ENCODE results near the gene PYCR2.

The PYCR2 gene

GRCh38 chr1:225950905-225951497 lies 27.0 kb upstream of the PYCR2 start:
- H3K4me3 ChIP-seq (ENCODE audit: control insufficient read depth, low read depth, low read length), result no peak overlapping the region
- no peak for TF ChIP-seq CTCF (conservative IDR thresholded peaks at IDR 0.05; ENCODE audit: control insufficient read depth, insufficient read depth, low read depth, low read length)
- DNase-seq (ENCODE audit: low read depth), result no peak

- no peak for TF ChIP-seq CTCF (conservative IDR thresholded peaks at IDR 0.05; ENCODE audit: control insufficient read depth, insufficient read depth, low read depth, low read length)
- no peak for DNase-seq (ENCODE audit: low read depth)
- no peak overlapping the region for H3K4me3 ChIP-seq (ENCODE audit: control insufficient read depth, low read depth, low read length)
Measured at GRCh38 chr1:225949041-225949440, 25.0 kb upstream of the PYCR2 start.

GRCh38 chr1:225946803-225947202 lies 22.8 kb upstream of the PYCR2 start:
- no peak for DNase-seq (ENCODE audit: low read depth)

GRCh38 chr1:225946082-225946620 lies 22.1 kb upstream of the PYCR2 start:
- TF ChIP-seq CTCF (conservative IDR thresholded peaks at IDR 0.05; ENCODE audit: control insufficient read depth, insufficient read depth, low read depth, low read length), result no peak
- no peak overlapping the region for H3K4me3 ChIP-seq (ENCODE audit: control insufficient read depth, low read depth, low read length)
- DNase-seq (ENCODE audit: low read depth), result no peak

More at GRCh38 chr1:225946803-225947202, 22.8 kb upstream of the PYCR2 start:
- TF ChIP-seq CTCF (conservative IDR thresholded peaks at IDR 0.05; ENCODE audit: control insufficient read depth, insufficient read depth, low read depth, low read length), result no peak
- no peak overlapping the region for H3K4me3 ChIP-seq (ENCODE audit: control insufficient read depth, low read depth, low read length)

GRCh38 chr1:225945564-225945963 lies 21.5 kb upstream of the PYCR2 start:
- no peak overlapping the region for H3K4me3 ChIP-seq (ENCODE audit: control insufficient read depth, low read depth, low read length)
- no peak for TF ChIP-seq CTCF (conservative IDR thresholded peaks at IDR 0.05; ENCODE audit: control insufficient read depth, insufficient read depth, low read depth, low read length)
- no peak for DNase-seq (ENCODE audit: low read depth)

GRCh38 chr1:225944951-225945350 lies 20.9 kb upstream of the PYCR2 start:
- no peak for DNase-seq (ENCODE audit: low read depth)
- TF ChIP-seq CTCF (conservative IDR thresholded peaks at IDR 0.05; ENCODE audit: control insufficient read depth, insufficient read depth, low read depth, low read length), result no peak
- no peak overlapping the region for H3K4me3 ChIP-seq (ENCODE audit: control insufficient read depth, low read depth, low read length)

Data from fibroblast of mammary gland (primary cell).